OCI-LY1 (cell line): ENCODE results near the gene CELSR1.

Experiments used
- CTCF ChIP-seq: fragments of 200-600 bp; sonication (generic), shearing (Covaris generic); IDR thresholded peaks from 2 replicates; pipeline ENCODE4 v1.5.1; 2017; ENCODE audit warnings: mild to moderate bottlenecking, antibody characterized with exemption, low read length, moderate library complexity, mixed read lengths
- EZH2 ChIP-seq: fragments of 200-600 bp; sonication (generic), shearing (Covaris generic); IDR thresholded peaks from 2 replicates; pipeline ENCODE4 v1.8.0; 2017; ENCODE audit warnings: borderline replicate concordance, mixed run types, mild to moderate bottlenecking, antibody characterized with exemption, low read length, moderate library complexity, mixed read lengths

GRCh38 chr22:46522797-46523196, 14.6 kb downstream of the CELSR1 start:
- TF ChIP-seq CTCF (no peak), EZH2 (no peak)
